PC-9 (cell line): ENCODE data around the gene MTCL1. TPM values are rescaled to one million over a fixed set of nuclear protein-coding genes. Genes with fewer than 3 reads are reported as not detected.
A peak's percentile ranks its signal among the peaks of the same experiment; 100 is the strongest.

Source experiments
- BruUV-seq: library from RNA; stranded (reverse); fragments of 400-500 nt; replicated peaks from 2 replicates; lab custom pipeline; 2021; lab: Mats Ljungman, UMichigan
- CTCF ChIA-PET: fragments of 300-600 bp; sonication (Branson Sonifier 250); formaldehyde crosslinking; loops from one replicate; lab custom pipeline; 2022; ENCODE audit warnings: antibody characterized with exemption; lab: Charles Lee
- POLR2A ChIA-PET: fragments of 300-600 bp; sonication (Branson Sonifier 250); formaldehyde crosslinking; loops from one replicate; lab custom pipeline; 2022; ENCODE audit warnings: antibody characterized with exemption; ENCODE audit not compliant: unreplicated experiment; lab: Charles Lee
- DNase-seq, 2 experiments: peaks; one replicate each; pipeline versions ENCODE4 v3.0.0 to v3.0.0-alpha.2; 2015 to 2022; ENCODE audit warnings: mixed read lengths in 1 of 2
- H2AFZ ChIP-seq: fragments of 200-600 bp; sonication (generic); 2 replicates; pipeline ENCODE4 v1.8.1; 2017; ENCODE audit warnings: antibody characterized with exemption
- H3F3A ChIP-seq: fragments of 200-600 bp; sonication (generic); 2 replicates; pipeline ENCODE4 v1.8.1; 2017; ENCODE audit warnings: antibody characterized with exemption, mild to moderate bottlenecking, low read depth; ENCODE audit not compliant: insufficient read depth
- H3K27ac ChIP-seq: fragments of 200-600 bp; sonication (generic); 2 replicates; pipeline ENCODE4 v1.6.1; 2016; ENCODE audit warnings: mixed run types
- H3K27me3 ChIP-seq: fragments of 200-600 bp; sonication (generic); 2 replicates; pipeline ENCODE4 v1.6.1; 2016; ENCODE audit warnings: low read depth, mixed run types; ENCODE audit not compliant: insufficient read depth
- H3K36me3 ChIP-seq: fragments of 200-600 bp; sonication (generic); 2 replicates; pipeline ENCODE4 v1.6.1; 2016; ENCODE audit warnings: low read depth, mixed run types
- H3K4me1 ChIP-seq: fragments of 200-600 bp; sonication (generic); replicated peaks from 2 replicates; pipeline ENCODE4 v1.6.1; 2016; ENCODE audit warnings: mixed run types; ENCODE audit not compliant: insufficient read depth
- H3K4me2 ChIP-seq: fragments of 200-600 bp; sonication (generic); 2 replicates; pipeline ENCODE4 v1.6.1; 2017; ENCODE audit warnings: mixed run types
- H3K4me3 ChIP-seq: fragments of 200-600 bp; sonication (generic); 2 replicates; pipeline ENCODE4 v1.6.1; 2016; ENCODE audit warnings: mixed run types
- H3K79me2 ChIP-seq: fragments of 200-600 bp; sonication (generic); 2 replicates; pipeline ENCODE4 v1.6.1; 2017; ENCODE audit warnings: low read depth, mixed run types
- H3K9me2 ChIP-seq: fragments of 200-600 bp; sonication (generic); 2 replicates; pipeline ENCODE4 v1.8.1; 2017; ENCODE audit warnings: mild to moderate bottlenecking; ENCODE audit not compliant: insufficient read depth
- H3K9me3 ChIP-seq: fragments of 200-600 bp; sonication (generic); 2 replicates; pipeline ENCODE4 v1.8.1; 2016; ENCODE audit warnings: low read depth; ENCODE audit not compliant: insufficient read depth
- H4K20me1 ChIP-seq: fragments of 200-600 bp; sonication (generic); 2 replicates; pipeline ENCODE4 v1.8.1; 2017; ENCODE audit not compliant: insufficient read depth
- EZH2 ChIP-seq: fragments of 200-600 bp; sonication (generic); IDR thresholded peaks from 2 replicates; pipeline ENCODE4 v1.8.0; 2017; ENCODE audit warnings: antibody characterized with exemption, low read depth
- intact Hi-C: fragments of 100-400 bp; cut with micrococcal nuclease; formaldehyde crosslinking; loops from one replicate; pipeline ENCODE4 v1.10.0; 2022; ENCODE audit not compliant: unreplicated experiment
- total RNA-seq: library from RNA; stranded (reverse); gene quantifications from 2 replicates; pipeline ENCODE4 v1.2.3, GENCODE V29; 2021
- TF ChIP-seq, protein P1 (sequence below): fragments of 200-600 bp; sonication (generic); conservative IDR thresholded peaks from 2 replicates; pipeline ENCODE4 v1.6.1; 2017; ENCODE audit warnings: mixed run types, antibody characterized with exemption, mild to moderate bottlenecking, moderate library complexity

The MTCL1 gene
- total RNA-seq, 1 experiment from 2014 or later = 29.6 TPM

DNA sequence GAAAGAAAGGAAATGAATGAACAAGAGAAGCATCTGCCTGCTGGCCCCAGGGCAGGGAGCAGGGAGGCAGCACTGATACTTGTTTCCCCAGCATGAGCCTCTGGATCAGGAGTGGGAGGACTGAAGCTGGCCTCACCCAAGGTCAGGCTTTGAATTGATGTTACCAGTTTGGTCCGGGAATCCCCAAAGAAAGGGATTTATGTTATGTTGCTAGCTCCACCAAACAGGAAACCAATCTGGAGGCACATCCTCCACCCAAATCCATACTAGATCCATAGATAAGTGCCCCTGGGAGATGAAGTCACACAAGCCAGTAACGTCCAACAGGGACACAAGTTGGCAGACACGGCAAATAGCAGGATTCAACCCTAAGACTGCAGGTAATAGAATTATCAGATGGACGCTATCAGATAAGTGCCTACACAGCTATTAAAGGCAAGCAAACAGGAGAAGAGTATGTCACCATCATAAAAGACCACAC is 85.9 kb downstream of the MTCL1 start:
- intact Hi-C loops = no loop called here
- BruUV-seq = no TSS peak
- CTCF ChIA-PET = interaction anchor here (0.5 kb wide), 3 partner anchors 16 to 1215 kb away, joined by 3 to 4 read pairs (median 4); no protein-coding TSS in a partner anchor

DNA sequence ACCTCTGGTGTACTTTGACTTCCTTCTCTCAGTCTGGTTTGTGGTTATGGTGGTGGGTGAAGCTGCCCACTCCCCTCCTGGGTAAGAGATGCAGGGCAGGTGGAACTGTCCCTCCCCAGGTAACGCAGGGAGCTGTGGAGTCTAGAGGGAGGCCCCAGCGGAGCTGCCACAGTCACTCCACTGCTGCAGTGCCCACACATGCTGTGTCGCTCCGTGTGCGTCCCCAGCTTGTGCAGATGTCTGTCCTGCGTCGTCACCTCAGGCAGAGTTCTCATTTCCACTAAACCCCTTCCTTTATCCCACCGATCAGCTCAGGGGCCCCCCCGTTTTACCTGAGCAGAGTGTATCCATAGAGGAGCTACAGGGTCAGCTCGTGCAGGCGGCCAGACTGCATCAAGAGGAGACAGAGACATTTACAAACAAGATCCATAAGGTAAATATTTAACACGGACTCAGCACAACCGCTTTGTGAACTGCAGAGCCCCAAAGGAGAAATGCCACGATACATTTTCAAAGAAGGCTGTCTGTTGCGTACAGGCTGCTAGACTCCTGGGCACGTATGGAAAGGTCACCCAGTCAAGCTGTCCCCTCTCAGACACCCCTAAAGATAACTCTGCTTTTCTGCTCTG is 87.4 kb downstream of the MTCL1 start:
- no peak for DNase-seq
- no peak overlapping the region for H3K4me2 ChIP-seq
- TF ChIP-seq, protein P1, sequence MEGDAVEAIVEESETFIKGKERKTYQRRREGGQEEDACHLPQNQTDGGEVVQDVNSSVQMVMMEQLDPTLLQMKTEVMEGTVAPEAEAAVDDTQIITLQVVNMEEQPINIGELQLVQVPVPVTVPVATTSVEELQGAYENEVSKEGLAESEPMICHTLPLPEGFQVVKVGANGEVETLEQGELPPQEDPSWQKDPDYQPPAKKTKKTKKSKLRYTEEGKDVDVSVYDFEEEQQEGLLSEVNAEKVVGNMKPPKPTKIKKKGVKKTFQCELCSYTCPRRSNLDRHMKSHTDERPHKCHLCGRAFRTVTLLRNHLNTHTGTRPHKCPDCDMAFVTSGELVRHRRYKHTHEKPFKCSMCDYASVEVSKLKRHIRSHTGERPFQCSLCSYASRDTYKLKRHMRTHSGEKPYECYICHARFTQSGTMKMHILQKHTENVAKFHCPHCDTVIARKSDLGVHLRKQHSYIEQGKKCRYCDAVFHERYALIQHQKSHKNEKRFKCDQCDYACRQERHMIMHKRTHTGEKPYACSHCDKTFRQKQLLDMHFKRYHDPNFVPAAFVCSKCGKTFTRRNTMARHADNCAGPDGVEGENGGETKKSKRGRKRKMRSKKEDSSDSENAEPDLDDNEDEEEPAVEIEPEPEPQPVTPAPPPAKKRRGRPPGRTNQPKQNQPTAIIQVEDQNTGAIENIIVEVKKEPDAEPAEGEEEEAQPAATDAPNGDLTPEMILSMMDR = no peak
- no peak for TF ChIP-seq EZH2
- ChIA-PET CTCF (interaction anchor here (0.5 kb wide), 1 partner anchor 8 kb away, joined by 3 read pairs; no protein-coding TSS in a partner anchor), POLR2A (no interaction called here)
- H3K4me3 ChIP-seq = no peak overlapping the region
- H2AFZ ChIP-seq = no peak overlapping the region
- no peaks in the 10 kb centered on the region for H3K9me2 ChIP-seq
- no peaks in the 10 kb centered on the region for H4K20me1 ChIP-seq
- H3K27me3 ChIP-seq = no peaks in the 10 kb centered on the region
- no peaks in the 10 kb centered on the region for H3K9me3 ChIP-seq
- BruUV-seq = no TSS peak
- H3K4me1 ChIP-seq = peaks cover 41% of the 10 kb centered on the region
- H3K27ac ChIP-seq = no peak overlapping the region
- H3F3A ChIP-seq = peaks cover 30% of the 10 kb centered on the region
- no peaks in the 10 kb centered on the region for H3K36me3 ChIP-seq
- intact Hi-C loops = no loop called here
- no peaks in the 10 kb centered on the region for H3K79me2 ChIP-seq

More for the DNA sequence above, 85.9 kb downstream of the MTCL1 start:
- Histone ChIP-seq H3K79me2 (no peaks in the 10 kb centered on the region), H3K27me3 (no peaks in the 10 kb centered on the region), H3K9me2 (no peaks in the 10 kb centered on the region), H3K4me1 (peaks cover 25% of the 10 kb centered on the region), H3K27ac (no peak overlapping the region), H4K20me1 (no peaks in the 10 kb centered on the region), H3K4me2 (no peak overlapping the region), H3K4me3 (no peak overlapping the region), H2AFZ (no peak overlapping the region), H3K9me3 (no peaks in the 10 kb centered on the region), H3K36me3 (no peaks in the 10 kb centered on the region), H3F3A (peaks cover 16% of the 10 kb centered on the region; the same call in 1 of the 2 replicates)
- TF ChIP-seq EZH2 = no peak
- TF ChIP-seq, protein P1 = no peak
- POLR2A ChIA-PET = no interaction called here
- no peak for DNase-seq

DNA sequence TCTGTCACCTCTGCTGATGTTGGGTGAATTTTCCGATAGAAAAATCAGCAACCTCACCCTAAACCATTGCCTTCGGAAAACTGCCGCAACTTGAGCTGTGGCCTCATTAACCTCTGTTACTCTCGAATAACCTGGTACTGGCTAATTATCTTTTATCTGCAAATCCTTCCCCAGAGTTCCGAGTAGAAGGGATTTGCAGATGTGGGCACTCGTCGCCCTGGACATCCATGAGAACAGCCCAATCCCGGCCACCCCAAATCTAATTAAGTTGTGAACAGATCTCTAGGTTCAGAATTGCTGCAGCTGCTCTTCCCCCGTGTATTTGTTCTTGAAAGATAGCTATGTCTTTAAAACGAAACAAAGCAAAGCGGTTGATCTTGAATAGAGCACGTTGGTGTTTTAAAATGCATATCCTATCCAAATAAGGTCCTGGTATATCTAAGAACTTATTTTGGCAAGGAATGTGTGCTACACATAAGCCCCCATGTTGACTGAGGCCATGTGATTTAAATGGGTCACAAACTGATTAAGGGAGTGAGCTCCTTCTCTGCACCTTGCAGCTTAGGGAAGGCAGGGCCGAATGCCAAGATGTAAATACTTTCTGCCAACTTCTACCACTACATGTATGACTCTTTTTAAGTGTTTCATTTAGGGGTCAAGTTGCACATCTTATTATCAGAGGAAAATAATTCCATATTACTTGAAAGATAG is 88.2 kb downstream of the MTCL1 start:
- no peak overlapping the region for H3K4me3 ChIP-seq
- intact Hi-C loops = no loop called here
- H3F3A ChIP-seq = peaks cover 32% of the 10 kb centered on the region
- ChIA-PET POLR2A (no interaction called here), CTCF (no interaction called here)
- no peak for DNase-seq
- no peaks in the 10 kb centered on the region for H3K9me3 ChIP-seq
- no peak overlapping the region for H2AFZ ChIP-seq
- peaks cover 49% of the 10 kb centered on the region for H3K4me1 ChIP-seq
- no peaks in the 10 kb centered on the region for H3K9me2 ChIP-seq
- H3K4me2 ChIP-seq = no peak overlapping the region
- 0 out of 2 replicates have a peak overlapping the region, but pooled peaks have one; percentile 46 for H3K27ac ChIP-seq
- H3K27me3 ChIP-seq = no peaks in the 10 kb centered on the region
- no peaks in the 10 kb centered on the region for H4K20me1 ChIP-seq
- no peaks in the 10 kb centered on the region for H3K79me2 ChIP-seq
- no TSS peak for BruUV-seq
- TF ChIP-seq EZH2 = no peak
- TF ChIP-seq, protein P1 = no peak
- H3K36me3 ChIP-seq = no peaks in the 10 kb centered on the region
